Mesendoderm (in vitro differentiated cells): Measurements from ENCODE around the gene EXO1.

Experiments
- DNase-seq: peaks from one replicate; pipeline ENCODE4 v3.0.0; 2013
- H2AK5ac ChIP-seq: 2 replicates; pipeline ENCODE4 v1.6.1; 2013; ENCODE audit warnings: low read length, inconsistent platforms
- H2BK120ac ChIP-seq: 2 replicates; pipeline ENCODE4 v1.6.1; 2013; ENCODE audit warnings: low read depth, mild to moderate bottlenecking, low read length, moderate library complexity, mixed read lengths
- H2BK15ac ChIP-seq: replicated peaks from 2 replicates; pipeline ENCODE4 v1.6.1; 2013; ENCODE audit warnings: low read depth, mild to moderate bottlenecking, moderate library complexity
- H2BK5ac ChIP-seq: 2 replicates; pipeline ENCODE4 v1.6.1; 2013; ENCODE audit warnings: low read length, inconsistent platforms
- H3K18ac ChIP-seq: 2 replicates; pipeline ENCODE4 v1.6.1; 2013; ENCODE audit warnings: mild to moderate bottlenecking, low read length, mixed read lengths
- H3K23ac ChIP-seq: one replicate; pipeline ENCODE4 v1.6.1; 2013; ENCODE audit warnings: low read length
- H3K27ac ChIP-seq: 2 replicates; pipeline ENCODE4 v1.5.1; 2013; ENCODE audit warnings: low read depth, mild to moderate bottlenecking, inconsistent platforms, low read length, moderate library complexity
- H3K27me3 ChIP-seq: 2 replicates; pipeline ENCODE4 v1.6.1; 2013; ENCODE audit warnings: low read length, control low read depth, mild to moderate bottlenecking, inconsistent platforms; ENCODE audit not compliant: insufficient read depth, poor library complexity
- H3K36me3 ChIP-seq: 2 replicates; pipeline ENCODE4 v1.6.1; 2013; ENCODE audit warnings: low read length, inconsistent platforms; ENCODE audit not compliant: control insufficient read depth, insufficient read depth
- H3K4ac ChIP-seq: one replicate; pipeline ENCODE4 v1.6.1; 2013; ENCODE audit warnings: low read depth, mild to moderate bottlenecking, low read length, moderate library complexity
- H3K4me1 ChIP-seq: 2 replicates; pipeline ENCODE4 v1.6.1; 2013; ENCODE audit warnings: low read depth, low read length, inconsistent platforms; ENCODE audit not compliant: control insufficient read depth
- H3K4me2 ChIP-seq: 2 replicates; pipeline ENCODE4 v1.6.1; 2013; ENCODE audit warnings: low read length
- H3K4me3 ChIP-seq: 2 replicates; pipeline ENCODE4 v1.5.1; 2013; ENCODE audit warnings: mild to moderate bottlenecking, low read length
- H3K56ac ChIP-seq: one replicate; pipeline ENCODE4 v1.6.1; 2013; ENCODE audit warnings: low read length
- H3K79me1 ChIP-seq: 2 replicates; pipeline ENCODE4 v1.6.1; 2013; ENCODE audit warnings: low read length, inconsistent platforms
- H3K79me2 ChIP-seq: 2 replicates; pipeline ENCODE4 v1.6.1; 2013; ENCODE audit warnings: mild to moderate bottlenecking, low read length; ENCODE audit not compliant: control insufficient read depth, insufficient read depth
- H3K9ac ChIP-seq: 2 replicates; pipeline ENCODE4 v1.6.1; 2013; ENCODE audit warnings: low read length, inconsistent platforms
- H4K5ac ChIP-seq: one replicate; pipeline ENCODE4 v1.6.1; 2013; ENCODE audit warnings: low read length
- H4K8ac ChIP-seq: one replicate; pipeline ENCODE4 v1.6.1; 2013; ENCODE audit warnings: low read depth, mild to moderate bottlenecking, control low read depth, low read length, moderate library complexity
- WGBS: extraction: QIAGEN DNeasy Blood & Tissue Kit; methylation state at CpG from one replicate; pipeline ENCODE4 v1.1.7; 2013; ENCODE audit warnings: low lambda C conversion rate, missing lambda C conversion rate; ENCODE audit not compliant: insufficient coverage; ENCODE audit errors: extremely low coverage; 5-methylcytosine and 5-hydroxymethylcytosine counted together

Gene EXO1

DNA sequence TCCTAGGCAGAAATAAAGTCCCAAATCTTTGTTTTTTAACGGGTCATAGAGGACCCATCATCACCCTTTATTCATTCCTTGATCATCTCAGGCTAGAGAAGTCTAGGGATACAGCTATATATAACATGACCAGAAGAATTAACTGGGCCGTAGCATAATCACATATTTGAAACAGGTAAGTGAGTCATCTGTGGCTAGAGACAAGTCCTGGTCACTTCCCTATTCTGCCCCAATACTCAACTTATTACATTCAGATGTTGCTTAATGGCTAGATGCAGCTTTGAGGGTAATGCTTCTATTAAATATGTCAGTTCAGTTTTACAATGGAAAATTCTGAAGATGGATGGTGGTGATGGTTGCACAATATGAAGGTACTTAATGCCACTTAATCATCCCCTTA is 47.0 kb downstream of the EXO1 start:
- H4K8ac ChIP-seq: no peak overlapping the region
- no peak overlapping the region for H2AK5ac ChIP-seq
- H3K79me2 ChIP-seq: no peaks in the 10 kb centered on the region
- H2BK5ac ChIP-seq: no peak overlapping the region
- no peak overlapping the region for H3K18ac ChIP-seq
- H4K5ac ChIP-seq: no peak overlapping the region
- H3K27me3 ChIP-seq: no peaks in the 10 kb centered on the region
- no CpG with 5 or more reads among the region's 2 CpGs for WGBS
- H3K36me3 ChIP-seq: no peaks in the 10 kb centered on the region
- no peak for DNase-seq
- no peak overlapping the region for H3K27ac ChIP-seq
- no peak overlapping the region for H3K4ac ChIP-seq
- no peak overlapping the region for H3K23ac ChIP-seq
- no peaks in the 10 kb centered on the region for H3K4me1 ChIP-seq
- H3K4me3 ChIP-seq: no peak overlapping the region
- no peak overlapping the region for H2BK120ac ChIP-seq
- H3K4me2 ChIP-seq: no peak overlapping the region
- H3K79me1 ChIP-seq: no peaks in the 10 kb centered on the region
- H3K9ac ChIP-seq: no peak overlapping the region
- no peak overlapping the region for H3K56ac ChIP-seq
- no peak overlapping the region for H2BK15ac ChIP-seq

DNA sequence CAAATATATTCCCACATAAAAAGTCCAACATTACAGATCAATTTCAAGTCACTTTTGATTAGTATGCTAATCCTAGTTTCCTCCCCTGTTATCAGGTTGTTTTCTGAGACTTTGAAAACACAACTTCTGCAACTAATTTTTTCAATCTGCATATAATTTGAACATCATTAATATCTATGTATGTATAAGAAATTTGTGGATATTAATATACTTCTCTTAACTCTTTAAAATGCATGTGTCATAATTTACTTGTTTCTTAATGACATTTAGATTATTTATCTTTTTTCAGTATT is 48.6 kb downstream of the EXO1 start:
- Histone ChIP-seq H3K36me3 (no peaks in the 10 kb centered on the region), H2BK15ac (no peak overlapping the region), H3K79me2 (no peaks in the 10 kb centered on the region), H3K79me1 (no peaks in the 10 kb centered on the region), H3K18ac (no peak overlapping the region), H3K27me3 (no peaks in the 10 kb centered on the region), H3K27ac (no peak overlapping the region), H3K4ac (no peak overlapping the region), H4K5ac (no peak overlapping the region), H2BK120ac (no peak overlapping the region), H2BK5ac (no peak overlapping the region), H2AK5ac (no peak overlapping the region), H3K4me3 (no peak overlapping the region), H3K9ac (no peak overlapping the region), H3K4me1 (no peaks in the 10 kb centered on the region), H3K4me2 (no peak overlapping the region), H4K8ac (no peak overlapping the region), H3K23ac (no peak overlapping the region), H3K56ac (no peak overlapping the region)
- no peak for DNase-seq

GRCh38 chr1:241899210-241899609 is 51.2 kb downstream of the EXO1 start:
- Histone ChIP-seq H2BK15ac (no peak overlapping the region), H3K79me2 (no peaks in the 10 kb centered on the region), H3K27ac (no peak overlapping the region), H3K4ac (no peak overlapping the region), H3K23ac (no peak overlapping the region), H2BK120ac (no peak overlapping the region), H3K4me2 (no peak overlapping the region), H3K36me3 (no peaks in the 10 kb centered on the region), H3K4me3 (no peak overlapping the region), H2AK5ac (no peak overlapping the region), H3K9ac (no peak overlapping the region), H4K5ac (no peak overlapping the region), H2BK5ac (no peak overlapping the region), H3K79me1 (no peaks in the 10 kb centered on the region), H3K56ac (no peak overlapping the region), H3K4me1 (no peaks in the 10 kb centered on the region), H3K18ac (no peak overlapping the region), H3K27me3 (no peaks in the 10 kb centered on the region), H4K8ac (no peak overlapping the region)
- no peak for DNase-seq
- no CpG with 5 or more reads among the region's 5 CpGs for WGBS

DNA sequence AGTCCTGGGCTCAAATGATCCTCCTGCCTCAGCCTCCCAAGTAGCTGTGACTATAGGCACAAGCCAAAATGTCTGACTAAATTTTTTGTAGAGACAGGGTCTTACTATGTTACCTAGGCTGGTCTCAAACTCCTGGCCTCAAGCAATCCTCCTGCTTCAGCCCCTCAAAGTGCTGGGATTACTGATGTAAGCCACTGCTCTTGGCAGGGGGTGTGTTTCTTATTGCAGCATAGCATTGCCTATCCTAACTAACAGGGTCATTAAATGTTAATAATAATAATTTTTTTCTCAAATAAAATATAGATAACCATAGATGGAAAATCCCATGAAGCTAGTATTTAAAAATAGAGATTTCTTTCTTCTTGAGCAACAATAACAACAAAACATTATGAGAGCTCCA is 52.4 kb downstream of the EXO1 start:
- no peaks in the 10 kb centered on the region for H3K36me3 ChIP-seq
- H3K27ac ChIP-seq: no peak overlapping the region
- no peak for DNase-seq
- H3K18ac ChIP-seq: no peak overlapping the region
- no peak overlapping the region for H3K9ac ChIP-seq
- H3K4me1 ChIP-seq: no peaks in the 10 kb centered on the region
- H2AK5ac ChIP-seq: no peak overlapping the region
- H4K5ac ChIP-seq: no peak overlapping the region
- H3K4me2 ChIP-seq: no peak overlapping the region
- H3K56ac ChIP-seq: no peak overlapping the region
- no peaks in the 10 kb centered on the region for H3K79me2 ChIP-seq
- H2BK15ac ChIP-seq: no peak overlapping the region
- no peak overlapping the region for H2BK120ac ChIP-seq
- H4K8ac ChIP-seq: no peak overlapping the region
- no peak overlapping the region for H3K23ac ChIP-seq
- no peak overlapping the region for H3K4ac ChIP-seq
- H3K27me3 ChIP-seq: no peaks in the 10 kb centered on the region
- H3K4me3 ChIP-seq: no peak overlapping the region
- H2BK5ac ChIP-seq: no peak overlapping the region
- H3K79me1 ChIP-seq: no peaks in the 10 kb centered on the region

DNA sequence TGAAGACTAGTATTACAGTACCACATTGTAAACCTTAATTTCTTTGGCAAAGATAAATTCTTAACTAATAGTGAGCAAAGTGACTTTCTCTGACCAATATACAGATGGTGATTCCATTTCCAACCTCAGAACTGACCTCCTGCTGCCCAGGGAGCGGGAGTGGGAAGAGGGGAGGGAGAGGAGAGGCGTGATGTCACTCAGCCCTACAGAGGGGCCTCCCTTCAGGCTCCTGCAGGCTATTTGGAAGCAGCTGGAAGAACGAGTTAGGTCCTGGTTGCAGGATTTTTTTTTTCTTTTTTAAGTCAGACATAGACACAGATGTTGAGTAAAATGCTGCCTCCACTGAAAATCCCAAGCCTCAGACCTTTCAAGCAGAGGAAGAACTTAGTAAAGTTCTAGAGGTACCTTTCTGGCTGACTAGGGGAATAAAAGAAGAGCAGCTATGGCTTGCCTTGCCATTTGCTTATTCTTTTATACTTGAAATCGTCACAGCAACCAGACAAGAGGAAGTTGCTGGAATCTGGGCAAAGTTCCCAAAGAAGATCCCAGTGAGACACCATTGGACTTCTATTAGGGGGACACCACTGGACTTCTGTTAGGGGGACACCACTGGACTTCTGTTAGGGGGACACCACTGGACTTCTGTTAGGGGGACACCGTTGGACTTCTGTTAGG is 54.5 kb downstream of the EXO1 start:
- no peak overlapping the region for H3K4ac ChIP-seq
- no CpG with 5 or more reads among the region's 5 CpGs for WGBS
- H4K5ac ChIP-seq: no peak overlapping the region
- DNase-seq: peak; percentile 36
- no peak overlapping the region for H3K4me2 ChIP-seq
- H3K79me1 ChIP-seq: no peaks in the 10 kb centered on the region
- no peaks in the 10 kb centered on the region for H3K4me1 ChIP-seq
- no peak overlapping the region for H3K9ac ChIP-seq
- no peak overlapping the region for H2BK15ac ChIP-seq
- no peak overlapping the region for H4K8ac ChIP-seq
- no peaks in the 10 kb centered on the region for H3K79me2 ChIP-seq
- H2BK120ac ChIP-seq: no peak overlapping the region
- H3K56ac ChIP-seq: no peak overlapping the region
- H3K27ac ChIP-seq: no peak overlapping the region
- H3K4me3 ChIP-seq: no peak overlapping the region
- no peaks in the 10 kb centered on the region for H3K36me3 ChIP-seq
- no peak overlapping the region for H2BK5ac ChIP-seq
- H3K18ac ChIP-seq: no peak overlapping the region
- no peak overlapping the region for H3K23ac ChIP-seq
- H3K27me3 ChIP-seq: no peaks in the 10 kb centered on the region
- H2AK5ac ChIP-seq: no peak overlapping the region

DNA sequence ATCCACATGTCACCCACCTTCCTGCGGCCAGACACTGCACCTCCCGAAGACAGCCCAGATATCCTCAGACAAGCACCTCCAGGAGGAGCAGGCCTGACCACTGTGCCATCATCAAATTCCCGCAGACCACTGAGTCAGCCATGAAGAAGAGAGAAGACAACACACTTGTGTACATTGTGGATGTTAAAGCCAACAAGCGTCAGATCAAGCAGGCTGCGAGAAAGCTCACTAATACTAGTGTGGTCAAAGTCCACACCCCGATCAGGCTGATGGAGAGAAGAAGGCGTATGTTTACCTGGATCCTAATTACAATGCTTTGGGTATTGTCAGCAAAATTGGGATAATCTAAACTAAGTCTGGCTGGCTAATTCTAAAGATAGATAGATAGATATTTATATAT is 68.2 kb downstream of the EXO1 start:
- no peaks in the 10 kb centered on the region for H3K36me3 ChIP-seq
- no peak overlapping the region for H2BK15ac ChIP-seq
- H4K5ac ChIP-seq: no peak overlapping the region
- H2AK5ac ChIP-seq: no peak overlapping the region
- no peak overlapping the region for H4K8ac ChIP-seq
- no peak overlapping the region for H2BK120ac ChIP-seq
- H3K27ac ChIP-seq: no peak overlapping the region
- H3K79me2 ChIP-seq: no peaks in the 10 kb centered on the region
- H3K27me3 ChIP-seq: no peaks in the 10 kb centered on the region
- H3K79me1 ChIP-seq: no peaks in the 10 kb centered on the region
- no peak overlapping the region for H3K9ac ChIP-seq
- WGBS: no CpG with 5 or more reads among the region's 7 CpGs
- H3K18ac ChIP-seq: no peak overlapping the region
- no peak overlapping the region for H3K23ac ChIP-seq
- no peak overlapping the region for H3K4me3 ChIP-seq
- no peak overlapping the region for H2BK5ac ChIP-seq
- no peak overlapping the region for H3K56ac ChIP-seq
- H3K4me2 ChIP-seq: no peak overlapping the region
- no peaks in the 10 kb centered on the region for H3K4me1 ChIP-seq
- no peak overlapping the region for H3K4ac ChIP-seq
- no peak for DNase-seq
